KMS-11 (cell line): ENCODE measurements around the gene CRAMP1.

Experiments used
- H2AFZ ChIP-seq: fragments of 200-600 bp; sonication (generic); 2 replicates; pipeline ENCODE4 v1.6.1; 2016; ENCODE audit warnings: antibody characterized with exemption, mixed run types, low read depth
- H3K27ac ChIP-seq: fragments of 200-600 bp; sonication (generic); 2 replicates; pipeline ENCODE4 v1.6.1; 2016; ENCODE audit warnings: mild to moderate bottlenecking, mixed run types
- H3K27me3 ChIP-seq: fragments of 200-600 bp; sonication (generic); 2 replicates; pipeline ENCODE4 v1.6.1; 2017; ENCODE audit warnings: mild to moderate bottlenecking, low read depth, mixed run types, moderate library complexity; ENCODE audit not compliant: insufficient read depth
- H3K36me3 ChIP-seq: fragments of 200-600 bp; sonication (generic); 2 replicates; pipeline ENCODE4 v1.6.1; 2017; ENCODE audit warnings: mild to moderate bottlenecking, mixed run types; ENCODE audit not compliant: insufficient read depth
- H3K4me1 ChIP-seq: fragments of 200-600 bp; sonication (generic); 2 replicates; pipeline ENCODE4 v1.6.1; 2016; ENCODE audit warnings: mild to moderate bottlenecking, low read depth, mixed run types; ENCODE audit not compliant: poor library complexity, severe bottlenecking
- H3K4me2 ChIP-seq: fragments of 200-600 bp; sonication (generic); 2 replicates; pipeline ENCODE4 v1.7.0; 2016; ENCODE audit warnings: mild to moderate bottlenecking, mixed run types
- H3K4me3 ChIP-seq: fragments of 200-600 bp; sonication (generic); IDR thresholded peaks from 2 replicates; pipeline ENCODE4 v1.6.1; 2017; ENCODE audit warnings: low read depth, low read length, mixed read lengths; ENCODE audit not compliant: insufficient read depth
- H3K79me2 ChIP-seq: fragments of 200-600 bp; sonication (generic); 2 replicates; pipeline ENCODE4 v1.6.1; 2016; ENCODE audit warnings: low read depth, mixed run types; ENCODE audit not compliant: insufficient read depth
- H3K9ac ChIP-seq: fragments of 200-600 bp; sonication (generic); 2 replicates; pipeline ENCODE4 v1.6.1; 2016; ENCODE audit warnings: mild to moderate bottlenecking, mixed run types
- H4K20me1 ChIP-seq: fragments of 200-600 bp; sonication (generic); 2 replicates; pipeline ENCODE4 v1.6.1; 2016; ENCODE audit warnings: mild to moderate bottlenecking, mixed run types; ENCODE audit not compliant: insufficient read depth
- TF ChIP-seq, protein P1 (sequence below): fragments of 200-600 bp; sonication (generic); conservative IDR thresholded peaks from 2 replicates; pipeline ENCODE4 v1.6.1; 2017; ENCODE audit warnings: low read depth, mild to moderate bottlenecking, antibody characterized with exemption, low read length, moderate library complexity, mixed read lengths

The CRAMP1 gene

GRCh38 chr16:1670371-1670770, 58.2 kb downstream of the CRAMP1 start:
- no peaks in the 10 kb centered on the region for H3K4me1 ChIP-seq
- no peak overlapping the region for H3K9ac ChIP-seq
- no peaks in the 10 kb centered on the region for H3K79me2 ChIP-seq
- H3K4me2 ChIP-seq, result no peak overlapping the region
- no peak overlapping the region for H2AFZ ChIP-seq
- TF ChIP-seq, protein P1, sequence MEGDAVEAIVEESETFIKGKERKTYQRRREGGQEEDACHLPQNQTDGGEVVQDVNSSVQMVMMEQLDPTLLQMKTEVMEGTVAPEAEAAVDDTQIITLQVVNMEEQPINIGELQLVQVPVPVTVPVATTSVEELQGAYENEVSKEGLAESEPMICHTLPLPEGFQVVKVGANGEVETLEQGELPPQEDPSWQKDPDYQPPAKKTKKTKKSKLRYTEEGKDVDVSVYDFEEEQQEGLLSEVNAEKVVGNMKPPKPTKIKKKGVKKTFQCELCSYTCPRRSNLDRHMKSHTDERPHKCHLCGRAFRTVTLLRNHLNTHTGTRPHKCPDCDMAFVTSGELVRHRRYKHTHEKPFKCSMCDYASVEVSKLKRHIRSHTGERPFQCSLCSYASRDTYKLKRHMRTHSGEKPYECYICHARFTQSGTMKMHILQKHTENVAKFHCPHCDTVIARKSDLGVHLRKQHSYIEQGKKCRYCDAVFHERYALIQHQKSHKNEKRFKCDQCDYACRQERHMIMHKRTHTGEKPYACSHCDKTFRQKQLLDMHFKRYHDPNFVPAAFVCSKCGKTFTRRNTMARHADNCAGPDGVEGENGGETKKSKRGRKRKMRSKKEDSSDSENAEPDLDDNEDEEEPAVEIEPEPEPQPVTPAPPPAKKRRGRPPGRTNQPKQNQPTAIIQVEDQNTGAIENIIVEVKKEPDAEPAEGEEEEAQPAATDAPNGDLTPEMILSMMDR, result no peak
- no peaks in the 10 kb centered on the region; the same call in 1 of the 2 replicates for H3K36me3 ChIP-seq
- H4K20me1 ChIP-seq, result no peaks in the 10 kb centered on the region
- no peaks in the 10 kb centered on the region for H3K27me3 ChIP-seq
- H3K27ac ChIP-seq, result no peak overlapping the region
- no peak overlapping the region for H3K4me3 ChIP-seq

- Histone ChIP-seq H3K4me1 (no peaks in the 10 kb centered on the region), H3K27ac (no peak overlapping the region), H3K36me3 (no peaks in the 10 kb centered on the region; the same call in 1 of the 2 replicates), H4K20me1 (no peaks in the 10 kb centered on the region), H2AFZ (no peak overlapping the region), H3K27me3 (no peaks in the 10 kb centered on the region), H3K4me3 (no peak overlapping the region), H3K4me2 (no peak overlapping the region), H3K79me2 (no peaks in the 10 kb centered on the region), H3K9ac (no peak overlapping the region)
- TF ChIP-seq, protein P1, result no peak
Observed at GRCh38 chr16:1670866-1671265, 58.7 kb downstream of the CRAMP1 start.

DNA sequence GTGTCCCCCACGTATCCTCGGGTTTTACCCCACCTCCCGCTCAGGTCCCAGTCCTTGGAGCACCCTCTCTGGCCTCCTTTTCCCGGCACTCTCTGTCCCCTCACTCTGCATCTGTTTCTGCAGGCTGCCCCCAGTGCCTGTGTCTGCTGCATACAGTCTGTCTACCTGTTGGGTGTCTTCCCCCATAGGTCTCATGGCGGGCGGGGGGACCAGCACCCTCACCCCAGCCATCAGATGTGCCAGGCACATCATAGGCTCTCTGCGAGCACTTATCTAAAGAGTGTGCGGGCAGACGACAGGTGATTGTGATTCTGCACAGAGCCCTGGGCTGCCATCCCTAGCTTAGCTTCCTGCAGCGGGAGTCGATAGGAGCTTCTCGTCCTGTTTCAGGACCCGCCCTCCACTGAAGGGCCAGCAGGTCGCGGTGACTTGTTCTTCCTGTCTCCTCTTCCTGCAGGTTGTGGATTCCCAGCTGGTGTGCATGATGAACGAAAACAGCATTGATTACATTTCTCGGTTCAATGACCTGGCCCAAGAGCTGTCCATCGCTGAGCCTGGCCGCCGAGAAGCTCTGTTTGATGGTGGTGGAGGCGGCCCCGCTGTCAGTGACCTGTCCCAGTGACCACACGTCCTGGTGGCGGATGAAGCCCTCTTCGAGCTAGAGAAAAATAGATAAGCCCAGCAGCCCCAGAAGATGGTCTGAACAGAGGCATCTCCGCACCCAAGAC, 61.4 kb downstream of the CRAMP1 start:
- Histone ChIP-seq H3K36me3 (no peaks in the 10 kb centered on the region; the same call in 1 of the 2 replicates), H2AFZ (no peak overlapping the region), H3K27me3 (no peaks in the 10 kb centered on the region), H3K27ac (no peak overlapping the region), H3K79me2 (peaks cover 3% of the 10 kb centered on the region), H3K4me2 (no peak overlapping the region), H4K20me1 (no peaks in the 10 kb centered on the region), H3K4me1 (peaks cover 9% of the 10 kb centered on the region), H3K4me3 (no peak overlapping the region), H3K9ac (no peak overlapping the region)
- TF ChIP-seq, protein P1, result no peak

DNA sequence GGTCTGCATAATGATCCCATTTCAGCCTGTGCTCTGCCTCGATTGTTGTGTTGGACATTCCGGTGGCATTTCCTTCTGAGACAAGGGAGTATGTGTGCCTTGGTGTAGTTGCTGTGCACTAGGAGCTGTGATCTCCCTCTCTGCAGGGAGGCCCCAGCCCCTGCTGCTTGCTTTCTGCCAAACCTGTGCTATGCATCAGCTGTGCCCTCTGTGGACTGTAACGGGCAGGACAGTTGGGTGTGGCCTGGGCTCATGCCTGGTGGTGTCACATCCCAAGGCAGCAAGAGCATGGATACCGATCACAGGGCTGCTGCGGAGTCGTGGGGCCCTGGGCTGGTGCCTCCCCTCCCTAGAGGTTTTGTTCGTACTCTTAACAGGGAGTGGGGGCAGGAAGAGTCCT, 62.1 kb downstream of the CRAMP1 start:
- no peak overlapping the region for H2AFZ ChIP-seq
- TF ChIP-seq, protein P1, result no peak
- H3K27ac ChIP-seq, result no peak overlapping the region
- no peaks in the 10 kb centered on the region; the same call in 1 of the 2 replicates for H3K36me3 ChIP-seq
- peaks cover 13% of the 10 kb centered on the region for H3K4me1 ChIP-seq
- H3K9ac ChIP-seq, result no peak overlapping the region
- H4K20me1 ChIP-seq, result no peaks in the 10 kb centered on the region
- H3K4me2 ChIP-seq, result no peak overlapping the region
- H3K4me3 ChIP-seq, result no peak overlapping the region
- peaks cover 10% of the 10 kb centered on the region for H3K79me2 ChIP-seq
- no peaks in the 10 kb centered on the region for H3K27me3 ChIP-seq
